GM12801 (cell line): ENCODE measurements around the gene DPP4.

Experiments
- CTCF ChIP-seq: IDR thresholded peaks from one replicate; pipeline ENCODE4 v1.5.1; 2011; ENCODE audit warnings: control low read depth; ENCODE audit not compliant: insufficient read length; ENCODE audit errors: extremely low read depth

Gene DPP4

GRCh38 chr2:162072181-162072702 is 1.8 kb downstream of the DPP4 start:
- TF ChIP-seq CTCF: no peak

- TF ChIP-seq CTCF: no peak
These were observed 3.0 kb downstream of the DPP4 start for GRCh38 chr2:162071001-162071400.

GRCh38 chr2:162070228-162070936 is 3.6 kb downstream of the DPP4 start:
- TF ChIP-seq CTCF: no peak

- no peak for TF ChIP-seq CTCF
These were observed 4.6 kb downstream of the DPP4 start for GRCh38 chr2:162069267-162069903.

GRCh38 chr2:162067596-162067995 is 6.4 kb downstream of the DPP4 start:
- TF ChIP-seq CTCF: no peak

- no peak for TF ChIP-seq CTCF
These were observed 8.2 kb downstream of the DPP4 start for GRCh38 chr2:162065767-162066166.

GRCh38 chr2:162063899-162064298 is 10.1 kb downstream of the DPP4 start:
- no peak for TF ChIP-seq CTCF
